Osteocyte (in vitro differentiated cells): ENCODE data around the gene ANO6. TPM values are rescaled to one million over a fixed set of nuclear protein-coding genes. Genes with fewer than 3 reads are reported as not detected.

ENCODE experiments used
- DNase-seq: peaks from one replicate; pipeline ENCODE4 v3.0.0; 2021; ENCODE audit warnings: mixed read lengths; ENCODE audit not compliant: unreplicated experiment; ENCODE audit errors: extremely low spot score
- H3K27ac Mint-ChIP-seq: one replicate; pipeline ENCODE4 v1.8.0; 2021; ENCODE audit warnings: mild to moderate bottlenecking, mixed read lengths; ENCODE audit not compliant: unreplicated experiment
- H3K27me3 Mint-ChIP-seq: one replicate; pipeline ENCODE4 v1.8.0; 2021; ENCODE audit warnings: mixed read lengths; ENCODE audit not compliant: unreplicated experiment
- H3K36me3 Mint-ChIP-seq: one replicate; pipeline ENCODE4 v1.8.0; 2021; ENCODE audit warnings: mixed read lengths; ENCODE audit not compliant: unreplicated experiment
- H3K4me1 Mint-ChIP-seq: one replicate; pipeline ENCODE4 v1.8.0; 2021; ENCODE audit warnings: mixed read lengths; ENCODE audit not compliant: unreplicated experiment
- H3K4me3 Mint-ChIP-seq: one replicate; pipeline ENCODE4 v1.8.0; 2021; ENCODE audit warnings: mild to moderate bottlenecking, moderate library complexity, mixed read lengths; ENCODE audit not compliant: unreplicated experiment
- H3K9me3 Mint-ChIP-seq: one replicate; pipeline ENCODE4 v1.8.0; 2021; ENCODE audit warnings: mixed read lengths; ENCODE audit not compliant: unreplicated experiment
- total RNA-seq: library from RNA; stranded (reverse); gene quantifications from 2 replicates; pipeline ENCODE4 v1.2.1, GENCODE V29; 2021
- TF ChIP-seq, protein P1 (sequence below): fragments of 200-600 bp; sonication (generic); IDR thresholded peaks from 2 replicates; pipeline ENCODE4 v1.5.0; 2021; ENCODE audit warnings: antibody characterized with exemption, mild to moderate bottlenecking, moderate library complexity

ANO6 gene
- total RNA-seq, 1 donor from 2014 or later: 65.5 TPM

DNA sequence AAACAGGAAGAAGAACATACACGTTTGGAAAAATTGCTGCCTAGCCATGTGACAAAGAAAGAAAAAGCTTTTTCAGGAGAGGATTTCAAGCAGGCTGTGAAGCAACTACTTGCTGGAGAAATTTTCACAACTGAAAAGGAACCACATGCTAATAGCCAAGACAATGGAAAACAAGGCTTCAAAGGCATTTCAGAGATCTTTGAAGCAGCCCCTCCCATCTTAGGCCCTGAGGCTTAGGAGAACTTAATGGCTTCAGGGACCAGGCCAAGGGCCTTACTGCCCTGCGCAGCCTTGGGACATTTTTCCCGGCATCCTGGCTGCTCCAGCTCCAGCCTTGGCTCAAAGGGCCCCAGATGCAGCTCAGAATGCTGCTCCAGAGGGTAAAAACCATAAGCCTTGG is 257.7 kb downstream of the ANO6 start:
- DNase-seq: no peak
- peaks cover 26% of the 10 kb centered on the region for H3K27me3 Mint-ChIP-seq
- H3K9me3 Mint-ChIP-seq: peaks cover 3% of the 10 kb centered on the region
- H3K36me3 Mint-ChIP-seq: no peaks in the 10 kb centered on the region
- no peaks in the 10 kb centered on the region for H3K4me1 Mint-ChIP-seq
- TF ChIP-seq, protein P1, sequence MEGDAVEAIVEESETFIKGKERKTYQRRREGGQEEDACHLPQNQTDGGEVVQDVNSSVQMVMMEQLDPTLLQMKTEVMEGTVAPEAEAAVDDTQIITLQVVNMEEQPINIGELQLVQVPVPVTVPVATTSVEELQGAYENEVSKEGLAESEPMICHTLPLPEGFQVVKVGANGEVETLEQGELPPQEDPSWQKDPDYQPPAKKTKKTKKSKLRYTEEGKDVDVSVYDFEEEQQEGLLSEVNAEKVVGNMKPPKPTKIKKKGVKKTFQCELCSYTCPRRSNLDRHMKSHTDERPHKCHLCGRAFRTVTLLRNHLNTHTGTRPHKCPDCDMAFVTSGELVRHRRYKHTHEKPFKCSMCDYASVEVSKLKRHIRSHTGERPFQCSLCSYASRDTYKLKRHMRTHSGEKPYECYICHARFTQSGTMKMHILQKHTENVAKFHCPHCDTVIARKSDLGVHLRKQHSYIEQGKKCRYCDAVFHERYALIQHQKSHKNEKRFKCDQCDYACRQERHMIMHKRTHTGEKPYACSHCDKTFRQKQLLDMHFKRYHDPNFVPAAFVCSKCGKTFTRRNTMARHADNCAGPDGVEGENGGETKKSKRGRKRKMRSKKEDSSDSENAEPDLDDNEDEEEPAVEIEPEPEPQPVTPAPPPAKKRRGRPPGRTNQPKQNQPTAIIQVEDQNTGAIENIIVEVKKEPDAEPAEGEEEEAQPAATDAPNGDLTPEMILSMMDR: no peak
- H3K4me3 Mint-ChIP-seq: no peak overlapping the region
- no peak overlapping the region for H3K27ac Mint-ChIP-seq

DNA sequence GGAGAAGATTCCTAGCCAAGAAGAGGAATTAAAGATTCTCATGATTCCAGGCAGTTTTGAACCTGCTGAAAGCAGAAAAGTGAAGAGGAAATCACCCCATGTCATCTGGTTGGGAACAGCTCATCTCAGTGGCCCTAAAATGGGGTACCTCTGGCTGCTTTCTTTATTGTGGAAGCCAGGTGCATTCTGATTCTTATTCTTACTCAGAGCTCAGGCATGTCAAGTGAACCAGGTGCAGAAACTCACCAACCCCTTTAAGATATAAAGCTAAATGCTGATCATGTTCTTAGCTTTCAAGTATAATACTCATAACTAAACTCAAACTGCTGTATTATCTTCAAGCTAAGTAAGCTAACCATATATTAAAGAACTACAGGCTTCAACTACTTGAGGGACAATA is 259.7 kb downstream of the ANO6 start:
- no peak for DNase-seq
- peaks cover 28% of the 10 kb centered on the region for H3K27me3 Mint-ChIP-seq
- H3K4me1 Mint-ChIP-seq: no peaks in the 10 kb centered on the region
- TF ChIP-seq, protein P1: no peak
- H3K4me3 Mint-ChIP-seq: no peak overlapping the region
- no peaks in the 10 kb centered on the region for H3K36me3 Mint-ChIP-seq
- H3K27ac Mint-ChIP-seq: no peak overlapping the region
- H3K9me3 Mint-ChIP-seq: peaks cover 8% of the 10 kb centered on the region

DNA sequence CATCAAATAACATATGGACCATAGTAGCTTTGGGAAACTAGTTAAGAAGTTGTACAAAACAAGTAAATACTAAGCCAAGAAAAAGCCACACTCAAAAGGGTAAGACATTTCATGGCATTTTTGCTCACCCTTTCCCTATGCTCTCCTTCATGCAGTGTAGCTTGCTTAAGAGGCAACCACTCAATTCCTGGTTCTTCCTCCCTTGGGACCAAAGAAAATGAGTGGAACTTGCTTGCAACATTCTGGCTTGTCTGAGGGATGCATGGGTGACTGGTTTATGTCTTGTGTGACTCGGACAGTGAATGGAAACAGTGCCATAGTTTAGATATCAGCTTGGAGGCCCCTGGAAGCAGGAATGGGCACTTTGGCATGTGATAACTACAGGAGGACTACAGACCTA is 261.6 kb downstream of the ANO6 start:
- no peak overlapping the region for H3K27ac Mint-ChIP-seq
- H3K4me1 Mint-ChIP-seq: no peaks in the 10 kb centered on the region
- no peak overlapping the region for H3K4me3 Mint-ChIP-seq
- peaks cover 8% of the 10 kb centered on the region for H3K9me3 Mint-ChIP-seq
- DNase-seq: no peak
- H3K36me3 Mint-ChIP-seq: no peaks in the 10 kb centered on the region
- TF ChIP-seq, protein P1: no peak
- H3K27me3 Mint-ChIP-seq: peaks cover 21% of the 10 kb centered on the region

DNA sequence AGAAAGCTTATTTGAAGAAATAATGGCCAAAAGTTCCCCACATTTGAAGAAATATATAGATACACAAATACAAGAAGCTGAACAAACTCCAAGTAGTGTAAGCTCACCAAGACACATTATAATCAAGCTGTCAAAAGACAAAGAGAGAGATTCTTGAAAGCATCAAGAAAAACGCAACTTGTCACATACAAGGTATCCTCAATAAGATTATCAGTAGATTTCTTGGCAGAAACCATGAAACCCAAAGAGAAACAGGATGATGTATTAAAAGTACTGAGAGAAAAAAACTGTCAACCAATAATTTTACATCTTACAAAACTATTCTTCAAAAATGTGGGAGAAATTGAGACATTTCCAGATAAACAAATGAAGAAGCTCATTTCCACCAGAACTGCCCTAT is 263.0 kb downstream of the ANO6 start:
- H3K4me1 Mint-ChIP-seq: no peaks in the 10 kb centered on the region
- TF ChIP-seq, protein P1: no peak
- H3K9me3 Mint-ChIP-seq: peaks cover 8% of the 10 kb centered on the region
- H3K27me3 Mint-ChIP-seq: peaks cover 28% of the 10 kb centered on the region
- DNase-seq: no peak
- H3K4me3 Mint-ChIP-seq: no peak overlapping the region
- H3K27ac Mint-ChIP-seq: no peak overlapping the region
- H3K36me3 Mint-ChIP-seq: no peaks in the 10 kb centered on the region

DNA sequence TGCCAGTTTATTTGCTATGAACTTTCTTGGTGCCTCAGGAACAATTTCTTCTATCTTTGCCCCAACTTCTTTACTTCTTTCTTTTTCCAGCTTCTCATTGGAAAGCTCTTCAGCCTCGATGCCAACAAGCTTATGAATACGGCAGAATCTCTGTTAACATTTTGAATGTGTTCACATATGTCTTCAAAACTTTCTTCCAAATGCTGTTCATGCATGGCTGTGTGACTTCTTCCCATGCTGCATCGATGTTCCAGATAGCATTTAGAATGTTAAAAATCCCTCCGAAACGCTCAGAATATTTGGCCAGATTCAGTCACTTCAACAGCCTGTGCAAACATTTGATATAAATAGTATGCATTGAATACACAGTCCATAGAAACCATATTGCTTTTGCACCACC is 265.9 kb downstream of the ANO6 start:
- TF ChIP-seq, protein P1: no peak
- no peak for DNase-seq
- peaks cover 8% of the 10 kb centered on the region for H3K9me3 Mint-ChIP-seq
- H3K27ac Mint-ChIP-seq: no peak overlapping the region
- H3K27me3 Mint-ChIP-seq: peaks cover 31% of the 10 kb centered on the region
- H3K4me3 Mint-ChIP-seq: no peak overlapping the region
- H3K36me3 Mint-ChIP-seq: no peaks in the 10 kb centered on the region
- H3K4me1 Mint-ChIP-seq: no peaks in the 10 kb centered on the region
